Peyer's patch (tissue), 4 donors: ENCODE measurements around the gene MED7.

ENCODE experiments used
- CTCF ChIP-seq, 6 experiments: fragments of 450-650 bp in 4 of 6; fragments of 200-600 bp in 2 of 6; sonication (generic) in 1 of 6; IDR thresholded peaks; one replicate each; pipeline ENCODE4 v1.5.1; 2017 to 2019; ENCODE audit warnings: antibody characterized with exemption in 6 of 6, mild to moderate bottlenecking in 3 of 6, moderate library complexity in 1 of 6
- POLR2A ChIP-seq, 2 donors: fragments of 450-650 bp; IDR thresholded peaks; one replicate each; pipeline ENCODE4 v1.5.1; 2017; ENCODE audit warnings: antibody characterized with exemption in 2 of 2, mild to moderate bottlenecking in 2 of 2, moderate library complexity in 2 of 2

DNA sequence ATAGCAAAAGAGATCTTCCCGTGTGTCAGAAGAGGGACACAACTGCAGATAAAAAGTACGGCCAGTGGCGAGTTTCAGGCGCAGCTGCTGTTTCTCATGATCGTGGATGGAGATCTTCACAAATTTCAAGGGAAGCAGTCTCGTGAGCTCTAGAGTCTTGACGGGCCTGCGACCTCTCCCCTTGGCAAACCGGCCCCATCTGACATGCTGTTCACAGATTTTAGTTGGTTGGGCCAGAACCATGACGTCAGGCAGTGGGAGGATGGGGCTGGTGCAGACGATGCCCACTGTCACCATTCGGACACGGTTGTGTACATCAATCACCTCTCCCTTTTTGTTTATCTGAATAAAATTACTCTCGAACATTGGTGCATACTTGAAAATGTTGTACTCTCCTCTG is 23.0 kb upstream of the MED7 start:
- no peak for TF ChIP-seq POLR2A (IDR thresholded peaks at IDR 0.05)
- TF ChIP-seq CTCF (IDR thresholded peaks at IDR 0.05): no peak
